LNCAP (cell line): ENCODE measurements around the gene NHS.
A peak's percentile ranks its signal among the peaks of the same experiment; 100 is the strongest.

Experiments used
- CTCF ChIP-seq: fragments of 450-650 bp; IDR thresholded peaks from 2 replicates; pipeline ENCODE4 v1.5.1; 2017; ENCODE audit warnings: mild to moderate bottlenecking

NHS gene

DNA sequence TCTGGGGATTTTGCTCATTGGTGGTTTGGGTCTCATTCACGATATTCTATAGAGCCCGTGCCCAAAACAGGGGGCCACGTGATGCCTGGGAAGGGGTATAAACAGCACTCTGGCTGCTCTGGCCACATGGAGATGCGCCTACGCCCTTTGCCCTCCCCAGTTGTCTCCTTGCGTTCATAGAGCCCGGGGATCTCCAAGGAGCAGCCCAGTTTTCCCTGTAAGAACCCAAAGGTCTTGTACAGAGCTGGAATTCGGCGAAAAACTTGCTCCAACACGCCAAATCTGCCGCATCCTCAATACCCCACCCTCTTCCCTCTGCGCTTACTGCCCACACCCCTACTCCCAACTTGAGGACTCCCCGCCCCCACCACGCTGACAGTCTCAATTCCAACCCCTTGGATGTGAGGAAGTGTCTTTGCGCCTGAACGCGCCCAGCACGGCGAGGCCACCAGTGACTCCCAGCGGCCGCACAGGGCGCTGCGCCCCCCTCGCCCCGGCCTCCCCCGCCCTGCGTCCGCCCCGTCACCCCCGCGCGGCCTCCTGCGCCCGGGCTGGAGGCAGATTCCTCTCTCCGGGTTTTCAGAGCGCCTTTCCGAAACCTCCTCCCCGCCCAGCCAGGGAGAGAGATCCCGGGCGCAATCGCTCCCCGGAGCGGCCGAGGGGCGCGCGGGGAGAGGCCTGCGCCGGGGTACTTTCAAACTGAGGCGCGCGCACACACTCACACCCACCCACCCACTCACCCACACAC is at the start of gene NHS:
TSS of gene NHS (plus strand) at position 582 of the 748 bp plus-strand sequence. CDS start 558 bp downstream, outside the sequence.
- peak; percentile 39 for TF ChIP-seq CTCF

DNA sequence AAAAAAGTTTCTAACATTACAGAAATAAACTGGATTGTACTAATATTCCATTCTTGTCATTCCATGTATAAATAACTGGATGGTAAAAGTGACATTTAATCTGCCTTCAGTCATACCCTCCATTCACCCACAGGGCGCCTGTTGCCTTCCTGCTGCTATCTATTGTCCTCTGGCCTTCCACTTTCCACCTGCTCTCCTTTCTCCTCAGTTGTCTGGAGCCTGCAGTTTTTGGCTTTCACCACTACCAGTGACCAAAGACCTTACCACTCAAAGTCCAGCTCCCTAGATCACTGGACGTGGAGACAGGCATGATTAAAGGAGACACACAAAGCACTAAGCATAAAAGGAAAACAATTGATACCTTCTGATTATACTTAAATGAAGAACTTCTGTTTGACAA is 46.2 kb upstream of the NHS start:
- TF ChIP-seq CTCF = no peak

DNA sequence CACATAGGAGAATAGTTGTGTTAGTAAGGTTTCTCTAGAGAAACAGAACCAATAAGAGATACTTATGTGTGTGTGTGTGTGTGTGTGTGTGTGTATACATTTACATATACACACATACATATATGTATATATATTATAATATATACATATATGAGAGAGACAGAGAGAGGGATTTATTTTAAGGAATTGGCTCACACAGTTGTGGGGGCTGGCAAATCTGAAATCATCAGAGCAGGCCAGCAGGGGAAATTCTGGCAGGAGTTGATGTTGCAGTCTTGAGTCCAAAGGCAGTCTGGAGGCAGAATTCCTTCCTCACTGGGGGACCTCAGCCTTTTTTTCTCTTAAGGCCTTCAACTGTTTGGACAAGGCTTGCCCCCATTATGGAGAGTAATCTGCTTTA is 38.6 kb upstream of the NHS start:
- TF ChIP-seq CTCF = no peak

DNA sequence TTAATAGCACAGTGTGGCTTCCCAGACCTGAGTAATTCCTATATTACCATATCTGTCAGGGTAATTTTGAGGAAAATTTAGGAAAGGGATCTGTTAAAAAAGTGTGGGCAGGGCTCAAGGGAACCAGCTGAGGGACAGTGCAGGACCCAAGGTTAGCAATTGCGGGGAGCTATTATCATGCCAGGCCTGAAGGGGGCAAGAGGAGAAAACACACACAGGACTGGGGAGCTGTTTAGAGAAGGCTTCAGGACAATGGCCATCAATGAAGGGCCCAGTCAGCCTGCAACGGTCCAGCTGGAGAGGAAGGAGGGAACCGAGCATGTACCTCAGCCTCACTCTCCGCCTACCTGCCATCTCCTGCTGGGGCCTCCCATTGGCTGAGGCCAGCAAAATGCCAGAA is 19.0 kb upstream of the NHS start:
- no peak for TF ChIP-seq CTCF

GRCh38 chrX:17359500-17359899 is 15.5 kb upstream of the NHS start:
- no peak for TF ChIP-seq CTCF

- peak; percentile 23; the same call in 1 of the 2 replicates for TF ChIP-seq CTCF
Measured at GRCh38 chrX:17361620-17362019, 13.4 kb upstream of the NHS start.

- no peak for TF ChIP-seq CTCF
Measured at GRCh38 chrX:17368002-17368401, 7.0 kb upstream of the NHS start.

DNA sequence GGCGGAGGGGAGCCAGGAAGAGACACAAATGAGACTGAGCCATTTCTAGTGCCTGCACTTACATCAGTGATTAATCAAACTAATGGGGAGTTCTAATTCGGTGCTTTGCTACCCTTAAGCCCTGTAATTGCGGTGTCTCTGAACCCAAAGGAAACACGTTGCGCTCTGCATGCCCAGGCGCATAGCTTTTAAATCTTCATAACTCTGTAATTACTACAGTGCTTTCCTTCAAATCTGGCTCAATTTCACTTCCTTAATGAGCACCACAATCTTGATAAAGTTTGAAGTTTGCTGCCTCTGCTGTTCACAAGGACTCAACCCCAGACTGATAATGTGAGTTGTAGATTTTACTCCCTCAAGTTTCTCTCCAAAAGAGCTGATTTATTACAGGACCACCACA is 5.7 kb upstream of the NHS start:
- TF ChIP-seq CTCF = no peak
